Measurements from ENCODE around the gene CPEB2.

The CPEB2 gene

DNA sequence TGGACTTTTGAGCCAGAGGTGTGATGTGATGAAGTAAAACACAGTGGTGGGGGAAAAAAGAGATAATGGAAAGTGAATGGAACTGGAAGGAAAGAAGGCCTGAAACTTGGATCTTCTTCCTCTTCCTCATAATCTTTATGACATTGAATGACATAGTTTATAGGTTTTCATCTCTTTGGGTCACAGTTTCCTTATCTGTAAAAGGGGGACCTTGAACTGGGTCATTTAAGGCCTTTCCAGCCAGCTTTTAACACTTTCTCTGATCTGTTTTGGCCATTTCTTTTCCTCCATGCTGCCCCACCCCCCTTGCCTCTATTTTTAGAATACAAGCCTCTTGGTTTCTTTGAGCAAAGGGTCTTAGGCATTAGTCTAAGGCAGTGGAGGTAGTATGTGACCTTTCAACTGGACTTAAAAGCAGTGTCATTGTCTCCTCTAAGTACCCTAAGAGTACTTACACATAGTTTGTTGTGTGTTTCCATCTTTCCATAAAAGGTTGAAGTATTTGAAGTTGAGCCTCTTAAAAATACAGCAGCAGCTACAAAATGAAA, 7.8 kb downstream of the CPEB2 start:
- no peak for DNase-seq (ENCODE audit: low read depth)

DNA sequence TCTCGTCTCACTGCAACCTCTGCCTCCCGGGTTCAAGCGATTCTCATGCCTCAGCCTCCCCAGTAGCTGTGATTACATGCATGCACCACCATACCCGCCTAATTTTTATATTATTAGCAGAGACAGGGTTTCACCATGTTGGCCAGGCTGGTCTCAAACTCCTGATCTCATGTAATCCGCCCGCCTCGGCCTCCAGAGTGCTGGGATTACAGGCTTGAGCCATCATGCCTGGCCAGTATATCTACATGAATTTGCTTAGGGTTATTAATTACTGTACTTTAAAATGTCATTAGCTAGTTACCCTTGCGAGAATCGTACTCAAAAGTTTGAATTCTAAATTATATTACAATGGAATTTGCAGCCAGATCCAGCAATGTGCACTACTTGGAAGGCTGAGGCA, 8.9 kb downstream of the CPEB2 start:
- DNase-seq (ENCODE audit: low read depth), result no peak

DNA sequence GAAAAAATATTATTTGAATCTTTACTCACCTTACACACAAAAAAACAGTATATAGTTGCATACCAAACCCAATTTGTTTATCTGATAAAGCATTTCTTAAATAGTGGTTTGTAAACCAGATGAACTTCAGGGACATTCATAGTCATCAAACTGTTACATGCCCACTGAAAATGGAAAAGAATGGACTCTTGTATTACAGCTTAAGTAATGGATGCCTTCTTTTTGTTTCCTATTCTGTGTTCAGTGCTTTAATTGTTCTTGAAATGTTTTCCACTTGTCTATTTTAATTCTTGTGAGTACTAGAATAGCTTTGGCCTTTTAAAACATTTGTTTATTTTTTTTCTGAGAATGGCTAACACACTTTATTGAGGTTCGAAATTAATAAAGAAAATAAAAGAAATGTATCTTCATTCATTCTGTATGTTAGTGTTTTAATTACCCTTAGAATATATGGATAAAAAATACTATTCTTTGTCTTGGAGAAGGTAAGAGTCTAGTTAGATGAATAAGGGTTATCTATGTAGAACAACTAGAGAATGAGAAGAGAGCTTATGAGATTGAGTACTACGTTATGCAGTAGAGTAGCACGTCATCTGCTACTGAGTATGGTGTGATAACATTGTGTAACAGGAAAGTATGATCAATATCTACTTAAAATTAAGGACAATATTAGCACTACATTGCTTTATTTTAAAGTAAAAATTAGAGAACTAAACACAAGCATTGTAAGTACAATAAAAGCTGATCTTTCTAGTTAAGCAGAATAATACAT, 9.9 kb downstream of the CPEB2 start:
- DNase-seq (ENCODE audit: low read depth), result no peak

DNA sequence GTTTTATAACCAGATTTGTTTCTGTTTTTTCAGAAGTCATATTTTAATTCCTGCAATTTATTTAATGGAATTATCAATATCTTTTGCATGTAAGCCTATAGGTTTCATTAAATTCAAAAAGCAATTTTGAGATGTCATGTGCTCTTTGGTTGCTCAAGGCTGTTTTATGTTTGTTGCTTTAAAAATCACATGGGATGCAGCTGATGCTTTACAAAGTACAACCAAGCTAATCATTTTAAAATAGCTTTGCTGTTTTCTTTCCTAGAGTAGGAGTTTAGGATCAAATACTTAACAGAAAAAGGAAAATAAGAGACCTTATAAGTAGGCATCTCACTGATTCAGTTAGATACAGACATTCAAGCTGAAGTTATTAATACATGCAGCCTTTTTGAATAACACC, 11.3 kb downstream of the CPEB2 start:
- DNase-seq (ENCODE audit: low read depth), result no peak

DNA sequence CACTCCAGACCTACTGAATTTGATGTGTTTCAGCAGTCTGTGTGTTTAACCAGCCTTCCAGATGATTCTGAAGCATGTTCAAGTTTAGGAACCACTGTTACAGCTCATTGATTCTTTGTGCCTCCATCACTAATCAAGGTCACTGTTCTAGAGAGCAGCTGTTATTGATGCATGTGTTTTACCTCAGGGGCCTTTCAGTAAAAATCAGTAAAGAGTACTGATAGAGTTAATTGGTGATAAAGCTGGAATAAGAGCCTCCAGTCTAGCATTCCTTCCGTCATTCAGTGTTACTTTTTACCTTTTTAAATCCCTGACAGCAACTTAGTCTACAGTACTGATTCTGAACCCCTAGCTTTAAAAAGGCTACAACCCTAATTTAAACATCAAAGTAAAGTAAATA, 12.9 kb downstream of the CPEB2 start:
- no peak for DNase-seq (ENCODE audit: low read depth)

DNA sequence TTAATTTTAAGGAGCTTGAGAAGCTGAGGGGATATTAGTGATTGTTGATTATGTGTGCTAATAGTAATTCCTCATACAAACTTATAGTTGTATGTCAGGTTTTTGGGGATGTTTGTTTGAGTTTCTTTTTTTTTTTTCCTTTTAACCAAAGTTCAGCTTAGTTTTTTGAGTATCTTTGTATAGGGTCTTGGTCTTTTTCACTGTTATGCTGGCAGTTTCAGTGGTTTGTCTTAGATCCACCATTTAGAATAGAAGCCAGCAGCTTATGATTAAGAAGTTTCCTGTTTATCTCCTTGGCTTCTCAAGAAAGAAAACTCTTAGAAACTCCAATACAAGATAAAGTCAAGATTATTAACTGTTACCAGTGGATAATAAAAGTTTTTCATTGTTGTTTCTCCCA, 16.1 kb downstream of the CPEB2 start:
- no peak for DNase-seq (ENCODE audit: low read depth)

DNA sequence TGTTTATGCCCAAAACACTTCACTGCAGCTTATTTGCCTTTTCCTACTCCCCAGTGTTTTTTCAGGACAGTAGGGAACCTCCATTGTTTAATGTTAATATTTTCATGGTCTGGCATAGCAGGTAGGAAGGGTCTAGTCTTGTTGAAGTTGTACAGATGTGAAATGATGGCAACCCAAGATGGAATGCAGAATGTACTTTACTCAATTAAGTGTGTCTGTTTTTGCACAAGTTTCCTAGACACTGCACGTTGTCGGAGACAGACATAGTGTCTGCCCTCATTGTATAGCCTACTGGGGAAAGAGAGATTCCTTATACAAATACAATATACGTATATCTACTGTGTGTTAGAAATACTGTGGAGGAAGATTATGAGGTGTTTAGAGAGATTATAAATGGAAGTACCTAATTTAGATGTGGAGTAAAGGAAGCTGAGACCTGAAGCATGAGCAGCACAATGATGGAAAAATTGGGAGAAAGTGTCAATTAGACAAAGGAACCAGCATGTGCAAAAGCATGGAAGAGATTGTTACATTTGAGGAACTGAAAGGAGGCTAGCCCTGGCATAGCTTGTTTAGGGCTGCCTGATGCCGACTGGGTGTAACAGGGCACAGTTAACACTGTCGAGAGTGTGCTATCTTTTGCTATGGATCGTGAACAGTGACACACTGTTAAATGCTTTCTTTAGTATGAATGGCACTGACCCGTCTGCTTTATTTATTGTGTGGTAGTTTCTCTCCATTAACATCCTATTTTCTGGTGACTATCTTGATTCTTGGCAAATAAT, 18.4 kb downstream of the CPEB2 start:
- DNase-seq (ENCODE audit: low read depth), result no peak

DNA sequence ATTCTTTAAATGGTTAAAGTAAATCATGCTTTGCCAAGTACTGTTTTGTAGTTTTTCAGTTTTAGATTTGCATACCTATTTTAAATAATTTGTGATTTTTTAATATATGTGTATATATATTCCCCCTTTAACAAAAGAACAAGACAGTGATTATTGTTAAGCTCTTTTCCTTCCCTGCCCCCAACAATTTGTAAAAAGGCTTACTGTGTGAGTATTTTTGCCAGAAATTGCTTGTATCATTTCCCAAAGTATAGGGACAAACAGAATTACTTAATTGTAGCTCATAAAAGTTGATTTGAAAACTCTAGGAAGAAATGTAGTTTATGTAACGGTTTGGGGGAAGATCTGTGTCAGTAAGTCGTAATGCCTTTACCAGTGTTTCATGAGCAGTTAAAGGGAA, 19.0 kb downstream of the CPEB2 start:
- no peak for DNase-seq (ENCODE audit: low read depth)

DNA sequence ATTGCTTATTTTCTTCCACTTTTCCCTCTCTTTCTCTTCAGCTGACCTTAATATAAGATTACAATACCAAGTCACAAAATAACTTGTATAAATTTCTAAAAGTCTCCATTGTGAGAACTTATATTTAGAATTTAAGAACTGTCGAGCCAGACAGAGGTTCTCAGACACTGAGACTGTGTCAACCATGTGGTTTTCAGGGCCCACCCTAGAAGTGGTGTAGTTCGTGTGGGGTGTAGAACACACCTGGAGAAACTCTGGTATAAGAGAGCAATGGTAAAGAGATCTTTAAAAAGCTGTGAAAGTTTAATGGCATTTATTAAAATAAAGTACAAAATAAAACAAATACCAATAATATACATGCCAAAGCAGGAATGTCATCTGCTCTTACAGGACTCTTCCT, 19.7 kb downstream of the CPEB2 start:
- DNase-seq (ENCODE audit: low read depth), result no peak

DNA sequence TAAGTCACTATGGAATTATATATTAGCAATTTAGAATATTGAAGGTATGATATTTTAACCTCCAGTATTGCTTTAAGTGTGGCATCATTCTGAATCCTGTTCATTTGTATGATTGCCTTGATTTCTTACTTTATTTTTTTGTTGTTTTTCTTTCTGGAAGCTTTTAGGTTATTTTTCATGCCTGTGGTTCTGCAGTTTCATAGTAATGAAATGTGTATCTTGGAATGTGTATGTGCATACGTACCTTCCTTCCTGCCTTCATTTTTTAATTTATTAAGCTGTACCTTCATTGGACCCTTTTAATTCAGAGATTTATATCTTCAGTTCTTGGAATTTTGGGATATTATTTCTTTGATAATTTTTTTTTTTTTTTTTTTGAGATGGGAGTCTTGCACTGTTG, 22.1 kb downstream of the CPEB2 start:
- peak; percentile 59 for DNase-seq (ENCODE audit: low read depth)

DNA sequence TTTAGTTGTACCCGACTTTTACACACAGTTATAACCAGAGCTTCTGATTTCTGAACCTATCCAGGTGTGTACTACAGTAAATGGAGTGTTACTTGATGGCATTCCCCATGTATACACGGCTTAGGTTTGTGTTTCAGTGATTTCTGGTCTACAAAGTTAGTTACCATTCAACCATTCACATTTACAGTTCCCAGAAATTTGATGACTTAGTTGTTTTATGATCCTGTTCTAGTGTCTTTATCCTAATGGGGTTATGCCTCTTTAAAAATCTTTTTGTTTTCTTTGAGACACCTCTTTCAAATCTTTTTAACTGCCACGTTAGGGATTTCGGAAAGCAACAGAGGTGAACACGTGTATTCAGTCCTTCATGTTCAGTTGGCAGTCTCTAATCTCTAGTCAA, 23.4 kb downstream of the CPEB2 start:
- no peak for DNase-seq (ENCODE audit: low read depth)

DNA sequence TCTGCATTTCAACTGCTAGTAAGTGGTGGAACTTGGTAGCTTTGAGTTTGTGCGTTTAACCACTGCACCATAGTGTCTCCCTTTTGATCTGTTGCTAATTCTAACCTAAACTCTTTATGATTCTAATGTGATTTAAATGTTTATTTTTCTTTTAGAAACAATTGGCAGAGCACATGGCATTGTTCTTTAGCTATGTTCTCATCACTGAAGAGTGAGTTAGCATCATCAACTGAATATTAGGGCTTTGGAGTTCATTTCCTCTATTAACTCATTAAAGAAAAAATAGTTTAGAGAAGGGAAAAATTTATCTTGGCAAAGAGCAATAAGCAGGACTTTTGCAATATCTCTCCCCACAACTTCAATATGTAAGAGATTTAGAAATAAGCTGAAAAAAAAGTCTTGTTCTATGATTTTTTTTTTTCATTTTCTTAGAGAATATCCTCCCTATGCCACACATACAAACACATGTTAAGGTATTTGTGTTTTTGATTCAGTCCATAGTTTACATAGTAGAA, 25.7 kb downstream of the CPEB2 start:
- DNase-seq (ENCODE audit: low read depth), result no peak

DNA sequence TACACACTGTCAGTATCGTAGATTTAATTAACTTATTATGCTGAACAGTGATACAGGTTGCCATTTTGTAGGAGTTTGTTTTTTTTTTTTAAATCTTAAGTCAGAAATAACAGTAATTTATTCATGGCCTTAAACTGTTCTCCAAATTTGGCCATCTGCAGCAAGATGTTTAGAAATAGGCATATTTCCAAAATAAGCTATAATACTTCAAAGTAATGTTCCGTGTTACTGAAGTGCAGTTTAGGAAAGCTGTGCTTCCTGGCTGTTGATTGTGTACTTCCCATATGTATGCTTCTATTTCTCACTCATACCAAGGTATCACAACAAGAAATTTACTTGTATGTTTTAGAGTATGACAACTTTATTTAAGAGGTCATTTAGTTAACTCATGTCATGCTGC, 28.9 kb downstream of the CPEB2 start:
- DNase-seq (ENCODE audit: low read depth), result no peak

DNA sequence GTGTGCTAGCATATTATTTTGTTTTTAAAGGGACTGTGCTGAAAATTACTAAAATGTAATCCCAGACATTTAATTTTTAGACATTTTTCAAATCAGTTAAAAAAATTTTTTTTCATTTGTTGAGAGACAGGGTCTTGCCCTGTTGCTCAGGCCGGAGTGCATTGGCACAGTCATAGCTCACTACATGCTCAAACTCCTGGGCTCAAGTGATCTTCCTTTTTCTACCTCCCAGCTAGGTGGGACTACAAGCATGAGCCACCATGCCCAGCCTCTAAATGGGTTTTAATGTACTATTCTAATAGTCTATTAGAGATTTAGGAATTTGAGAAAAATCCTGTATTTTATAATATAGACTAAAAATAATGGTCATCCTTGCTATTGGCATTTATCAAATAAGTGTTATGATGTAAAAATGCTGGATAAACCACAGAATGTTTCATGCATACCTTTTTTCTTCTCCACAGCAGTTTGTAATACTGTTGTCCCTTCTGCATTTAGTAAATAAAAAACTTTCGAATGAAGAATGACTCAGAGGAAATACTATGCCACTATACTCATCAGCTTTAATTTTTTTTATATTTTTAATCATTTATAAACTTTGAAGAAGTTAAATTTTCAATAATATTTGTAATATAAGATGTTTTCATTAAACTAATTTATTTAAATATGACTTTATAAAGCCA, 29.9 kb downstream of the CPEB2 start:
- peak; percentile 75 for DNase-seq (ENCODE audit: low read depth)

DNA sequence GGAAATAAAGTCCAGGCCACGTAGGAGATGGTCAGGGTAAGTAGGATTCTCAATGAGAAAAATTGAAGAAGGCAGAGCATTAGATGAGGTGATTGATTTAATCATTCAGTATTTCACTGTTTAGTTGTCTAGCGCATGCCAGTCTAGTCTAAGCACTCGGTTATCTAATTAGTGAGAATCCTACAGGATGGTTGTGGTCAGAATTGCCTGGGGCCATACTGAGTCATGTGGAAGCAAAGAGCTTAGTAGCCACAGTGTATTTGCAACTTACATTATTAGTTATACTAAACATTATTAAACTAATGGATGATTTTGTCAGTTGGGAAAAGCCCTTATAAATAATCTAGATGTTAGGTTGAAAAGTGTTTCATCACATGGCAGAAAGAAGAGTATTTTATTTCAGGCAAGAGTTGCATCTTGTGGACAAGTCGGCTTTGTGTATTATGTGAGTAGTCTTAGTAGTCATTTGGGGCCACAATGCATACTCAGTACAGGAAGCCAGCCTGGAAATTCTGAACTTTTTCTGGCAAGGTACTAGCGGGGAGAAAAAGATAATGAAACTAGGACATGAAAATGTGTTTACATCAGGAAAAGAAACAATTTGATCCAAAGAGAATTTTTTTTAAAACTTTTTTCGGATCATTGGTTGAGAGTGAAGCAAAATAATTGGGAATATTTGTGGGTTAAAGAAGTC, 31.9 kb downstream of the CPEB2 start:
- DNase-seq (ENCODE audit: low read depth), result peak; percentile 82

DNA sequence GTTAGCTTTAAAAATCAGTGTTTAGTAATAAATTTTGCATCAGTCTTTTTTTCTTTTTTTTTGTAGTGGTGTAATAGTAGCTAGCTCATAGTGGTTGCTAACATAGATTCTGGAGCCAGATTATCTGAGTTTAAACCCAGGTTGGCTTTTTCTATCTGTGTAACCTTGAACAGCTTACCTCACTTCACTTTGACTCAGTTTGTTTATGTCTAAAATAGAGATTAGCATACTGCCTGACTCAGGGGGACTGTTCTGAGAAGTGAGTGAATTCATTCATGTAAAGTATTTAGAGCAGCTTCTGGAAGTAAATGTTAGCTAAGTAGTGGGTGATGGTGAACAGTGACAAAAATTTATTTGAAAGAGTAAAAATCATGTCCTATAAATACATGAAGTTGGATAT, 32.9 kb downstream of the CPEB2 start:
- DNase-seq (ENCODE audit: low read depth), result peak; percentile 93

DNA sequence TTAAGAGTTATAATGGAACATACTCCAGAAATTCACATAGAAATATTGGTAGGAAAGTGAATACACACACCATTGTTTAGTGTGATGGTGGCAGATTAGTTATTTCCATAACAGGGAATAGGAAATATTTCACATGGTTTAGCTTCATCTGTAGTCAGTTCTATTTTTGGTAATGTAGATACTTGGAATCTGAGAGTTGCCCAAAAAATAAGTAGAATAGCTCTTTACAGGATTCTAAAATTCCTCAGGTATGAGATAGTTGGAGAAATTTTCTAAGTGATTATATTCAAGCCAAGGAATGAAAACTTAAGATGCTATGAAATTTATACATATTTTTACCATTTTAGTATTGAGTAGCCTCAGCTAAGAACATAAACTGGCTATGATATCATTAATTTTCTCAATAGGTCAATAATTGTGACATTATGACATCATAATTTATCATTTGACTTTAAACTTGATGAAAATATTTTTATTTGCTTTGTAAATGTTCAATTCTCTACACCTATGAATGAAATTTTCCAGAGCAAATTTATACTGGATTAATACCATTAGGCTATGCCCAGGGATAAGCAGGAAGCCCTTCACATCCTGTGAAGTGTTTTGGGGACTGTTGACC, 35.8 kb downstream of the CPEB2 start:
- no peak for DNase-seq (ENCODE audit: low read depth)

DNA sequence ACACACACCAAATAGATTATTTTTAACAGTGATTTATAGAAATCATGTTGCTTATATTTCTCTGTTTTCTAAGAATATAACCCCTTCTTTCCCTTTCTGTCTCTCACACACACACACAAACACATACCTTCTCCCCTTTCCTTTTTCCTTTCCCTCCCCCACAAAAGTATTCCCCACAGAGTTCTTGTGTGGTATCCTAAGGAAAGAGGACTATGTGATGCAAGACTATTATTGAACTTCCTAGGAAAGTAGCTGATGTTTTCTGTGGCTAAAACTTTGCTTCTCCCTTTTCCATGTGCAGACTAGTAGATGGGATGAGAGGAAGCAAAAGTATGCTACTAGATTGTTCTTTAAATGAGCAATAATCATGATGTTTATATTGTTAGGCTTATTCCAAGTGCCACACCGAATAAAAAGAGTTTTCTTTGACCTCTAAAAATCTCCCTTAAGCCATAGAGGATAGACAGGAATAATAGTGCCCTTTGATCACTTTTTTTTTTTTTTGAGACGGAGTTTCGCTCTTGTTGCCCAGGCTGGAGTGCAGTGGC, 38.7 kb downstream of the CPEB2 start:
- peak; percentile 57 for DNase-seq (ENCODE audit: low read depth)

DNA sequence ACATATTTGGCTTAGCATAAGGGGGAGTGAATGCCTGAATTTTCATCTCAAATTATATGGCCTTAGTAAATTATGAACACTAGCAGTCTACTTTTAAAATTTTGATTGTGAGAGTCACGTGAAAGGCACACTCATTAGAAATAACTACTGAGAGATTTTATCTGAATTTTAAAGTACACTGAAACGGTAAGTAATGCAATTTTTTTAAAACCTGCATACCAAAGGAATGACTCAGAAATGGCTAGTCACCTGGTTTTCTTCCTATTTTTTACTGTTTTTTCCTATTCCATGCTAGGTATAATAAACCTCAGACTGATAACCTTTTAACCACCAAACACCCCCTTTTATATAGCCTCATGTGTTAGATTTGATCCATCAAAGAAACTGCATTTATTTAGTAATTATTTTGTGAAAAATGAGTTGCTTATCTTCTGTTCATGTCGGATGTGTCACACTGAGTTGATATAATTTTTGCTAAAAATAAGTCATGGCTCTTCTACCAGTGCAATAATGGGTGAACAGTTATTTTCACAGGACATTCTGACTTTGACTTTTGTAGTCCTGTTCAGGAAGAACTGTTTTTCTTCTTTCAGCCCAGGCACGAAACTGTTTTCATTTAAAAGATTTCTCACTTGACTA, 40.4 kb downstream of the CPEB2 start:
- no peak for DNase-seq (ENCODE audit: low read depth)

DNA sequence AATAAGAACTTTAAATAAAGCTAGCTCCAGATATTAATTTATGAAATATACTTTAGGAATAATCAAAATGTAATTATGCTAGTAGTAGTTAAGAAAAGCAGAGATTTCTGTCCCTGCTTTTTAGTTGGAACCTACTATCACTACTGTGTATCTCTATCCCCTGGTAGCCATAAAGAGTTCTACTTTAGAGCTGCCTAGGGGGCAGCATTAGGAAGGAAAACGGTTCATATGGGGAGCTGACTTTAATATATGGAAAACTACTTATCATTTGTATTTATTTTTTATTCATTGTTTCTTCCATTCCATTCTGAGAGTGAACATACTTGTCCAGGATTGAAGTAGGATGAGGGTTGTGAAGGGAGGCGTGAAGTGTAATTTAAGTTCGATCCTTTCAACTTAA, 40.9 kb downstream of the CPEB2 start:
- no peak for DNase-seq (ENCODE audit: low read depth)

DNA sequence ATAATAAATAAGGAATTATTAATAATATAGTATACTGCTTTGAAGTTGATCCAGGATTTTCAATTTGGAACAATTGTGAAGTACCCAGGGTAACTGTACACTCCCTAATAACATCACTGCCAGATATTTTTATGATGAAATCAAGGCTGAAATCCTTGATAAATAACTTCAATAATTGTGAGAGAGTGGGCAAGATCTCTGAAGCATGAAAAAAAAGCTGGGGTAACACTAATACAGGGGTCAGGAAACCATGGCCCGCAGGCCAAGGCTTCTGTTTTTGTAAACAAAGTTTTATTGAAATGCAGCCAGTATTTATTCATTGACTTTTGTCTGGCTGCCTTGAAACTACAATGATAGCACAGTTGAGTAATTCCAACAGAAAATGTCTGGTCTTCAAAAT, 41.6 kb downstream of the CPEB2 start:
- no peak for DNase-seq (ENCODE audit: low read depth)
